Suppressor macrophage (primary cell): ENCODE results near the gene DBNL.

Experiments used
- DNase-seq, 4 experiments: peaks; one replicate each; pipeline ENCODE4 v3.0.0-alpha.2; 2020 to 2022

Gene DBNL

DNA sequence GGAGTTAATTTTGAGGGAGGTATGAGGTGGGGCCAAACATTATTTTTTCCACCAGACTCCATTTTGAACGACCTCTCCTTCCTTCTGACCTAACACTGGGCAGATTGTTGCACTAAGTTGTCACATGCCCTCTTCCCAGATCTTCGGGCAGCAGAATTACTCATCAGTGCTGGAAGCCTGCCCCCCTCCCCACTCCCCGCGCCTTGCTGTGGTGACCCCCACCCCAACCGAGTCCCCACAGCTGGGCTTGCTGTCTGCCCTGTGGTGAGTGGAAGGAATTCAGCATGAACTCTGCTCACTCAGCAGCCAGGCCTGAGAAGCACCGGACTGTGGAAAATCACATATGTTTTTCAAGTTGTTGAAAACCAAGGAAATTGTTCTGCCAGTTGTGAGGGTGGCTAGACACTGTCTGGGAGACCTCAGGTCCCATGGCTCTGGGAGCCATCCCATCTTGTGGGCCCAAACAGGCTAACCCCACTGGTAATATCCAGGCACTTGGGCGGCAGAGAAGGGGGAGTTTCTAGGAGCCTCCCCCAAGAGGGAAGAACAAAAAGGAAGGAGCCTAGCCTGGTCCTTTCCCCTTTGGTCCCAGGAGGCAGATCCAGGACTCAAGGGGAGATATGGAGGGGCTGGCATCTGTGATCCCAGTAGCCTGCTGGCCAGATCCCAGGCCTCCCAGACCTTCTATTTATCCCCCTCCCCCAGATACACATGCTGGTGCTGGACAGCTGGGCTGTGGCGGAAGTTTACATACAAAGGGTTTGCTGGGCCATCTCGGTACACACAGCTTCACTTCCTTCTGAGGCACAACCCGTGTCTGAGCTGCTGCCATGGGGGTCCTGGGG, 56.2 kb downstream of the DBNL start:
- DNase-seq: no peak

DNA sequence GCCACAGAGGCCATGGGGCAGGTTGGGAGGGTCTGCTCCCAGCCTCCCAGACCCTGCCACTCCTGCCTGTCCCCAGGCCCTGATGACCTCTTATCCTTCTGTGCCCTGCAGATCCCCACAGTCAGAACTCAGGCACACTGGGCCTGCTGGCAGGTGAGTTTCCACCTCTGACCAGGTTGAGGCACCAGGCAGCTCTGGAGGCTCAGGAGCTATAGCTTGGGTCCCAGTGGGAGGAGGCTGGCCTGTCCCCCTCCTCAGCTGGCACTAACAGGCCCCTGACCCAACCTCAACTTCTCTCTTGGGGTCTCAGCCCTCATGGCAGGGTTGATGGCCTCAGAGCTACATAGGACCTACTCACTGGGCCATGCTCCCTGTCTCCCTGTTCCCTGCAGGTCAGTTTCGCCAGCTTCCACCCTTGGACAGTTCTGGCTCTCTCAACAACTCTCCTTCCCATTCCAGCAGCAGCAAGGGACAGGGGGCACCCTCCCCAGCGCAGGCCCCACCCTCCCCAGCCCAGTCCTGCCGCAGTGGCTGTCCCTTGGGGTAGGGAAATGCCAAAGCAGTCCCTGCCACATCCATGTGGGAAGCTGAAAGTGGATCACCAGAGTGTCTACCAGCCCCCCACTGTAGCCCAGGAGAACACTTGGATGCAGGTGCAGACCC, 56.9 kb downstream of the DBNL start:
- no peak for DNase-seq

DNA sequence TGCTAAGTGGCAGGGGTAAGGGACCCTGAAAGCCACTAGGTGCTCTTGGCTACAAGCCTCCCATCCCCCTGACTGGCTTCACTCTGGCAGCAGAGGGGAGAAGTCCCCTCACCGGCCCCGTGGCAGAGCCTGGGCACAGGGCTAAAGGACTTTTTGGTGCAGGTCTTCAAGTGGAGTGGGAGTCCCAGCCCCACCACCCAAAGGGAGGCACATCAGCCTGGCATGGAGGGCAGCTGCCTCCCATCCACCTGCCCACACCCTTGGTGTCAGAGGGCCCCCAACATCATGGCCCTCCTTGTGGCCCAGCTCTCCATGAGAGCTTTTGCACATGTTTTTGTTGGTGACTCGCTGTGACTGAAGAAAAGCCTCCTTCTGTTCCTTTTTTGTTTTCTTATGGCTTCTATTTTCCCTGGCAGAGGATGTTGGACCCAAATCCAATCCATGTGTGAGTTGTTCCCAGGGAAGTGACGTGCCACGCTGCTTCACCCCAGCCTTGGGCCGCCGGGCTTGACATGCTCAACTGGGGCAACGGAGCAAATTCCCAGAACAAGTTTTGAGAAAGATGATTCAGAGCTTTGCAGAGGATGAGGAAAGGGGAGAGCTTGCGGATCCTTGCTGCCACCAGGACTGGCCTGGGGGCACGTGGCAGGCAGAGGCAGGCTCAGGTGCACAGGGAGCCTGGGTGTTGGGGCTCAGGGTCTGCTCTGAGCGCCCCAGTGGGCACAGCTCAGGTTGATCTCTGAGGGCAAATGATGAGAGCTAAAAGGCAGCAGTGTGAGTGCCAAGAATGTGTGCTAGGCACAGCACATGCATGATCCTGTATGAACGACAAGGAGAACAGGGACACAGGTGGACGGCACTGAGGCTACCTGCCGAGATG, 57.7 kb downstream of the DBNL start:
- no peak for DNase-seq

DNA sequence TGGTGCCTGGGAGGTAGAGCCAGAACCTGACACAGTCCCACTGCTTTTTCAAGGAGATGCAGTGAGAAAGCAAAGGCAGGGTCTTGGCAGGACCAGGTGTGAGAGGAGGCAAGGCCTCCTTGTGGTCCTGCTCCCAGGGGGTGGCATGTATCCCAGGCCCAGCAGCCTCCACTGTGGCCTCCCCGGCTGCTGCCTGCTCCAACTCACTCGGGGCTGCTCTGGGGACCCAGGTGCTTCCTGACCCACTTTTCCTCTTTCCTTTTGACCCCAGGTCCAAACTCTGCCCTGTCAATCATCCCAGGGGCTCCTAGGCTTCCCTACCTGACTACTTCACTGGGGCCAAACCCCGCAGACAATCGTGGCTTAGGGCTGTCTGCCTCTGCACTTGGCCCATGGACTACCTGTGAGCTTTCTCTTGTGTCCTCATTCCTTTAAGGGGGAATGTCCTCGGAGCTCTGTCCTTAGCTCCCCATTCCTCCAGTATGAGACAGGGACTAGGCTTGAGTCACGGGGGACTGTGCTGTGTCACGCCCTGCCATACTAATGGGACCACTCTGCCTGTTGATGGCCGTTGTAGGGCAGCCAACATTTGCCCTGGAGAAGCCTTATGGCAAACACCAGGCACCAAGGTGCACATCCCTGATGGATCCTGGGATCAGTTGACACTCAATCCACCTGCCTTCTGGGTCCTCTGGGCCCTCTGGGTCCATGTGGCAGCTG, 58.5 kb downstream of the DBNL start:
- no peak for DNase-seq

DNA sequence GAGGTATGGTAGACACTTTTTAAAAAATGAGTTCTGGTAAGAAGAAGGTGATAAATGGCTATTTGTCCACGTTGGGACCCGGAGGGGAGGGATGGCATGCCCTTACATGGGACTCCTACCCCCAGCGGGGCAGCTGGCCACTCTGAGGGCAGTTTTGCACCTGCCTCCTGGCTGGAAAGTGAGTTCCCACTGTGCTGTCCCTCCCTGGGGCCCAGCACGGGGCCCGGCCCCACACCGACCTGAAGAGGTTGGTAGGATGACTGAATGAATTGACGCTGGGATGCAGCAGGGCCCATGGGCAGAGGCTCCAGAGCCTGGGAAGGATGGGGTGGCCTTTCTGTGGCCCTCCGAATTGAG, 59.0 kb downstream of the DBNL start:
- no peak for DNase-seq

DNA sequence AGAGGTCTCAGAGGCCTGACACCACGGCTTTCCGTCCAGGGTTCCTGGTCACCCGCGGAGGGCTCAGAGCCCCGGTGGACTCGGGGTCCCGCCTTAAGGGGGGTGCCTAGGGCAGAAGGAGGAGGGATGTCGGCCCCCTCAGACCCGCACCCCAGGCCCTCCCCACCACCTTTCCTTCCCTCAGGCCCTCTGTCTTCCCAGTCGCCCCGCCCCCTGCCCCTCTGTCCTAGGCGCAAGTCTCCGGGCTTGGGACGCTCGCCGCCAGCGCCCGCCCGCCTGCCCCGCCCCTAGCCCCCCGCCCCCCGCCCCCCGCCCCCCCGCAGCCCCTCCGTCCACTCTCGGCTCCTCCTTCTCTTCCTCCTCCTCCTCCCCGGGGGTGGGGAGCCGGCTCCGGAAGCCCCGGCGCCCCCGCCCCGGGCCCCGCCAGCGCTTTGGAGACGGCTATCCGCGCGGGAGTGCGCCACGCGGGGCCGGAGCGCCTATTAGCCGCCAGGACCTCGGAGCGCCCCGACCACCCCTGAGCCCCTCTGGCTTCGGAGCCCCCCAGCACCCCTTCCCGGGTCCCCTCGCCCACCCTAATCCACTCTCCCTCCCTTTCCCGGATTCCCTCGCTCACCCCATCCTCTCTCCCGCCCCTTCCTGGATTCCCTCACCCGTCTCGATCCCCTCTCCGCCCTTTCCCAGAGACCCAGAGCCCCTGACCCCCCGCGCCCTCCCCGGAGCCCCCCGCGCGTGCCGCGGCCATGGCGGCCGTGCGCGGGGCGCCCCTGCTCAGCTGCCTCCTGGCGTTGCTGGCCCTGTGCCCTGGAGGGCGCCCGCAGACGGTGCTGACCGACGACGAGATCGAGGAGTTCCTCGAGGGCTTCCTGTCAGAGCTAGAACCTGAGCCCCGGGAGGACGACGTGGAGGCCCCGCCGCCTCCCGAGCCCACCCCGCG, 59.7 kb downstream of the DBNL start, which contains the start of gene AEBP1:
TSS of gene AEBP1 (plus strand) at position 423 of the 937 bp plus-strand sequence. CDS start at position 744, 321 bp downstream.
- peak in 3 of 4 experiments; percentile 17 to 44 (median 32) for DNase-seq

DNA sequence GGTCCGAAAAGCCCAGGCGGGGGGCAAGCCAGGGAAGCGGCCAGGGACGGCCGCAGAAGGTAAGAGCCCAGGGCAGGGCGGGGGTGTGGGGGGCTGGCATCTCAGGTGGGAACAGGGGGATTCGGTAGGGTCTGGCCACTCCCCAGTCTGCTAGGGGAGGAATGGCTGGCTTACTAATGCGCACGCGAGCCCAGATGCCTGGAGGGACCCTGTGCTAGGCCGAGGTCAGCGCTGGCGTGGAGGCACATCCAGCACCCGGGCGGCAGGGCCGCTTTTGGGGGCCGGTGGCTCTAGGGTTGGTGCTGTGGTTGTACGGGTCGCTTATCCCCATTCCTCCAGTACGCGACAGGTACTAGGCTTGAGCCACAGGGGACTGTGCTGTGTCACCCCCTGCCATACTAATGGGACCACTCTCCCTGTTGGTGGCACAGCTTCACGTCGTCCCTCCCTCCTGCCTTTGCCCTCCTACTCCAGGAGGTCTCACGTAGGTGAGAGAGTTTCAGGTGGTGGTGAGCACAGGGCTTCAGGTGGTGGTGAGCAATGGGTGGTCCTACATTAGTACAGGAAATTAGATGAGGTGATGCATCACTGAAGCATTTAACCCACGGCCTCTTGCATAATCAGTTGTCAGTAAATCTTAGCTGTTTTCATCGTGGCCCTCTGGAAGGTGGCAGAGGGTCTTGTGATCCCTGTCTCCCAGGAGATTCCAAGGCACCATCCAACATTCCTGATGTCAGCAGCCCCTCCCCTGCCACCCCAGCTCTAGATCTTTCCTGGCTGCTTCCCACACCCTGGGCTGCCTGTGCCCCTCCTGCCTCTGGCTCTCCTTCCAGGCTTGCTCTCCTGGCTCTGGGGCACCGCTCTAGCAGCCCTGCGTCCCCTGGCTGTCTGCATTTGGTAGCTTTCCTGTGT, 60.6 kb downstream of the DBNL start:
- no peak for DNase-seq

DNA sequence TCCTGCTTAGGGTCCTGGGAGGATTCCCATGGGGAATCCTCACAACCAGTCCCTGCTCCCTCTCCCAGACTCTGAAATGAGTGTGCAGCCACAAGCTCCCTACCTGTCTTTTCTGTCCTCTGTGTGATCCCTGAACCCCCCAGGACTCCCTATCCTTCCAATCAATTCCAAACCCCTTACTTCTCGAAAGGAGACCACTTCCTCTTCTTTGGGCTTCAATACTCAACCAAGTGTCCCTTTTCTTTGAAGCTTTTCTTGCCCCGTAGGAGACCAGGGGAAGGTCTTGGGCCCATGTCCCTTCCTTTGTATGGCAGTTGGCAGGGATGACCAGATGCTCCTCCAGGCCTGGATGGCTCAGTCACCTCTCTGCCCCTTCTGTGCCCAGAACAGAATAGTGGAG, 61.3 kb downstream of the DBNL start:
- no peak for DNase-seq

DNA sequence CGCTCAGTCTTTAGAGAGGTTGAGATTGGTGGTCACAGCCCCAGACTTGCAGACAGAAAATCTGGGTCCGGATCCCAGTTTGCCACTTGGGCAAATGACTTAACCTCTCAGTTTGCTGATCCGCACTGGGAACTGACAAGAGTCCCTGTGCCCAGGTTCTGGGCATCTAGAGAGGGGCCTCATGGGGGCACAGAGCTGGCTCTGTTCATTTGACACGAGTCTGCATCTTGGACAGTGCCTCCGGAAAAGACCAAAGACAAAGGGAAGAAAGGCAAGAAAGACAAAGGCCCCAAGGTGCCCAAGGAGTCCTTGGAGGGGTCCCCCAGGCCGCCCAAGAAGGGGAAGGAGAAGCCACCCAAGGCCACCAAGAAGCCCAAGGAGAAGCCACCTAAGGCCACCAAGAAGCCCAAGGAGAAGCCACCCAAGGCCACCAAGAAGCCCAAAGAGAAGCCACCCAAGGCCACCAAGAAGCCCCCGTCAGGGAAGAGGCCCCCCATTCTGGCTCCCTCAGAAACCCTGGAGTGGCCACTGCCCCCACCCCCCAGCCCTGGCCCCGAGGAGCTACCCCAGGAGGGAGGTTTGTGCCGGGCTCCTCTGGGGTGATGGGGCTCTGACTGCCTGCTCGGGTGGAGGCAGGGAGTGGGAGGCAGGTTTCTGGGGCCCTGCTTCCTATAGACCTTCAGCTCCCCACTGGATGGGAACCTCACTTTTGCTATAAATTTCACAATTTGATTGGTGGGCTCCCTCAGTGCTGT, 62.0 kb downstream of the DBNL start:
- no peak for DNase-seq

DNA sequence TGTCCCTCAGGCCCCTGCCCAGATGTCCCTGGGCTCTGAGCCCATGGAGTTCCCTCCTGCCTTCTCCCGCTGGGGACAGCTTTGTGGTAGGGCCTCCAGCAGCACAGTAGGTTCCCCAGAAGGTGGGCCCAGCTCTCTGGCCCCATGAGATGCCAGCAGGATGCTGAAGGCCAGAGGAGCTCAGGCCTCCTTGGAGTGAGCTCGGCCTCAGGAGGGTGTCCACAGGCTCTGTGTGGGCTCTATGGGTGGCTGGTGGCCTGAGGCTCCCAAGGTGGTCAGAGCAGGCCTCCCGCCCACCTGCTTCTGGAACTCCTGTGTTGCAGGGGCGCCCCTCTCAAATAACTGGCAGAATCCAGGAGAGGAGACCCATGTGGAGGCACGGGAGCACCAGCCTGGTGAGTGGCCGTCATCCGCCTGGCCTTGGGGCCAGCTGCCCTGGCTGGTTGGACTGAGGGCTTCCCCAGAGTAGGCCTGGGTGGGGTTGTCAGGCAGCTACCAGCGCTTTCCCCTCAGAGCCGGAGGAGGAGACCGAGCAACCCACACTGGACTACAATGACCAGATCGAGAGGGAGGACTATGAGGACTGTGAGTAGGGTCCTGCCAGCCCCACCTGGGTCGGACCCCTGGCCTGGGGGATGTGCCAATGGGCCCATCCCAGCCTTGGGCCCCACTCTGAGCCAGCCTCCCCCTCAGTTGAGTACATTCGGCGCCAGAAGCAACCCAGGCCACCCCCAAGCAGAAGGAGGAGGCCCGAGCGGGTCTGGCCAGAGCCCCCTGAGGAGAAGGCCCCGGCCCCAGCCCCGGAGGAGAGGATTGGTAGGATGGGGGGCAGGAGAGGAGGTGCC, 62.8 kb downstream of the DBNL start:
- DNase-seq: no peak

DNA sequence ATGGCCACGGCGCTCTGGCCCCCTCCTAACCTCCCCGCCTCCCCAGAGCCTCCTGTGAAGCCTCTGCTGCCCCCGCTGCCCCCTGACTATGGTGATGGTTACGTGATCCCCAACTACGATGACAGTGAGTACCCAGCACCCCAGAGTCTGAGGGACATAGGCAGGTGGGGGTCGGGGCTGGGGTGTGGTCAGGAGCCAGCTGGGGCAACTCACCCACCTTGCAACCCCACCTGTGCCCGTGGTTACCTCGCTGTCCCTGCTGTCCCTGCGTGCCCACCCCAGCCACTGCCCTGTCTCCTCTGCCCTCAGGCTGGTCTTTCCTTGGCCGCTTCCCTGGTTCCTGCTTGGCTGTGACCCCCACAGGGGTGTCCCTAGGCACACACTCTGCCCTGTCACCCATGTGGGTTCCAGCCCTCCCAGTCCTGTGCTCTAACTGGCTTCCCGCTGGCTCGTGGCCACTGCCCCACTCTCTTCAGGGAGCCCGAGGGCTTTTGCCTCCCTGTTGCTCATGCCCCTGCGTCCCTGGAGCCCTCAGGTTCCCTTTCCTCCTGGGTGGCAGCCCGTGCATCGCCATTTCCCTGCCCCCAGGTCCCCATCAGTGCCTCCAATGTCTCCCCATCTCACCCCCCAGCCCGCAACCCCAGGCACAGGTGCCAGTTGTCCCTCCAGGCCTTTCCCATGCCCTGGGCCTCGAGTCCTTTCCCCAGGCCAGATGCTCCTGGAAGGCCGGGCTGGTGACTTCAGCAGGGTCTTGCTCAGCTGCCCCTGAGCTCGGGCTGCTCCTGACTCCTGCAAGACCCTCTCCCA, 63.7 kb downstream of the DBNL start:
- DNase-seq: no peak

DNA sequence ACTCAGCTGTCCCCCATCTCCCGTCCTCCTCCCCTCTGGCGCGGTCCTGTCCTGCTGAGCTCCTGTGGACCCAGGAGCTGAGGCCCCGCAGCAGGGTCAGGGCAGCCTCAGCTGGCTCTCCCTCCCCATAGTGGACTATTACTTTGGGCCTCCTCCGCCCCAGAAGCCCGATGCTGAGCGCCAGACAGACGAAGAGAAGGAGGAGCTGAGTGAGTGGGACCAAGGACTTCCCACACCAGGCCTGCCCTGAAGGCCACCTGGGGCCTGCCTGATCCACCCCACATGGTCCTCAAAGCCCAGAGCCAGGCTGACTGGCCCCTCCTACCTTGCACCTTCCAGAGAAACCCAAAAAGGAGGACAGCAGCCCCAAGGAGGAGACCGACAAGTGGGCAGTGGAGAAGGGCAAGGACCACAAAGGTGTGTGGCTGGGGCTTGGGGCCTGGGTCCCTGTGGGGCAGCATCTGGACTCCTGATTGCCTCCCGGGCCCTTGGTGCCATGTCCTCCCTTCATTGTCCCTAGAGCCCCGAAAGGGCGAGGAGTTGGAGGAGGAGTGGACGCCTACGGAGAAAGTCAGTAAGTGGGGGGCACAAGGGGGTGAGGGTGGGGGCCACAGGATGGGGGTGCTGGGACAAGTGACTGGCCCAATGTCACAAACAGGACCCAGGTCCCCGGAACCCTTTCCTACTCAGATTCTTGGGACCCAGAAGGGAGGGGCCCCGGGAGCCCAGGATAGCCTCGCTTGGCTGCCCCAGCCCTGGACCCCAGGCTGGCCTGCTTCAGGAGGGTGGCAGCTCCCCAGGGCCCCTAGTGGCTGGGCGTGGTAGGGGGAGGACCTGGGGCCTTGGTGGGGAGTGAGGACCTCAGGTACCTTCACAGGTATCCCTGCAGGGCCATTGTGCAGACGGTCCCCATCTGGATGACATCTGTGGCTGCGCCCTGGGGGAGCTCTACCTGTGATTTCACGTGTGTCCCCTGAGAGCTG, 64.6 kb downstream of the DBNL start:
- no peak for DNase-seq

DNA sequence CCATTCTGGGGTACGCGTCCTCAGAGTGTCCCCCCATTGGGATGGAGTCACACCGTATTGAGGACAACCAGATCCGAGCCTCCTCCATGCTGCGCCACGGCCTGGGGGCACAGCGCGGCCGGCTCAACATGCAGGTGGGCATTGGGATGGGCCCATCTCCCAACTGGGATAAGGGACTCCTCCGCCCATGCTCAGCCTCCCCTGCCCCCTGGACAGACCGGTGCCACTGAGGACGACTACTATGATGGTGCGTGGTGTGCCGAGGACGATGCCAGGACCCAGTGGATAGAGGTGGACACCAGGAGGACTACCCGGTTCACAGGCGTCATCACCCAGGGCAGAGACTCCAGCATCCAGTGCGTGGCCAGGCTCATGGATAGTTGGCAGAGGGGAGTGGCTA, 65.5 kb downstream of the DBNL start:
- no peak for DNase-seq

DNA sequence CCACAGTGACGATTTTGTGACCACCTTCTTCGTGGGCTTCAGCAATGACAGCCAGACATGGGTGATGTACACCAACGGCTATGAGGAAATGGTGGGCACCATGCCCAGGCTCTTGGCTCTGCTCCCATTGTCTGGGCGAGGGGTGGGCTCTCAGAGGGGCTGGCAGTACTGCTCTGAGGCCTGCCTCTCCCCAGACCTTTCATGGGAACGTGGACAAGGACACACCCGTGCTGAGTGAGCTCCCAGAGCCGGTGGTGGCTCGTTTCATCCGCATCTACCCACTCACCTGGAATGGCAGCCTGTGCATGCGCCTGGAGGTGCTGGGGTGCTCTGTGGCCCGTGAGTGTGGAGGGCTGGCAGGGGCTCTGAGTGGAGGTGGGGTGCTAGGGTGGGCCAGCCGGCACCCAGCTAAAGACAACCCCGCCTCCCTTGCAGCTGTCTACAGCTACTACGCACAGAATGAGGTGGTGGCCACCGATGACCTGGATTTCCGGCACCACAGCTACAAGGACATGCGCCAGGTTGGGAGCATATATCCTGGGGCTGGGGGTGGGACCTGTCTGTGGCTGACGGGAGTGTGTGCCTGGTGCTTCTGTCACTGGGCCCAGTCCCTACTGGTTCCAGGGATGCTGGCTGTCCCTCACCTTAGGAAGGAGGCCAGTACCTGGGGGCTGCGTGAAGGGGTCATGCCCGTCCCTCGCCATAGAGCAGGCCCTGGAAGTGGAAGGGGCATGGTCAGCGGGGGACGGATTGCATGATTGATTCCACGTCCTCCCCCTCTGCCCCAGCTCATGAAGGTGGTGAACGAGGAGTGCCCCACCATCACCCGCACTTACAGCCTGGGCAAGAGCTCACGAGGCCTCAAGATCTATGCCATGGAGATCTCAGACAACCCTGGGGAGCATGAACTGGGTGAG, 66.5 kb downstream of the DBNL start:
- no peak for DNase-seq
